Gastrocnemius medialis (tissue), 4 donors: ENCODE results near the gene KCNAB1.

Experiments used
- POLR2A ChIP-seq, 2 donors: fragments of 450-650 bp; IDR thresholded peaks; one replicate each; pipeline ENCODE4 v1.6.1; 2017; ENCODE audit warnings: antibody characterized with exemption in 2 of 2, mild to moderate bottlenecking in 2 of 2, moderate library complexity in 2 of 2
- TF ChIP-seq, protein P1 (sequence below), 5 experiments: fragments of 450-650 bp in 3 of 5; fragments of 200-600 bp in 2 of 5; sonication (generic) in 2 of 5; IDR thresholded peaks in 4 of 5; conservative IDR thresholded peaks in 1 of 5; 1 replicate in 4 of 5; 2 replicates in 1 of 5; pipeline ENCODE4 v1.5.1; 2016 to 2019; ENCODE audit warnings: antibody characterized with exemption in 5 of 5, mild to moderate bottlenecking in 3 of 5, moderate library complexity in 3 of 5

DNA sequence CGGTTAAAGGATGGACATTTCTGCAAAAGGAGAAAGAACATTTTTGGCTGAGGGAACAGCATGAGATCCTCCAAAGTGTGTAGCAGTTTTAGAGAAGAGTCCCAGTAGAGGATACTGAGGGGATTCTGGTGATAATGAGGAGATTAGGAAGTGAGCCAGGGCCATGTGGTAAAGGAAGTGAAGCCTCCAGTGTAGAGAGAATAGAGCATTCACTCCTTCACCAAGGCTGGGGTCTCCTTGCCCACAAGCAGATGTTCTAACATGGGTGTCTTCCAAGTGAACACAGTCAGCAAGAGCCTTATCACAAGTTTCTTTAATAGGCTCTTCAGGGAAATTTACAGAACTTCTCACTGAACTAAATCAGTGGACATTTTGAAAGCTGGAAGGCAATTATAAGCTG, 260.9 kb downstream of the KCNAB1 start:
- TF ChIP-seq, protein P1, sequence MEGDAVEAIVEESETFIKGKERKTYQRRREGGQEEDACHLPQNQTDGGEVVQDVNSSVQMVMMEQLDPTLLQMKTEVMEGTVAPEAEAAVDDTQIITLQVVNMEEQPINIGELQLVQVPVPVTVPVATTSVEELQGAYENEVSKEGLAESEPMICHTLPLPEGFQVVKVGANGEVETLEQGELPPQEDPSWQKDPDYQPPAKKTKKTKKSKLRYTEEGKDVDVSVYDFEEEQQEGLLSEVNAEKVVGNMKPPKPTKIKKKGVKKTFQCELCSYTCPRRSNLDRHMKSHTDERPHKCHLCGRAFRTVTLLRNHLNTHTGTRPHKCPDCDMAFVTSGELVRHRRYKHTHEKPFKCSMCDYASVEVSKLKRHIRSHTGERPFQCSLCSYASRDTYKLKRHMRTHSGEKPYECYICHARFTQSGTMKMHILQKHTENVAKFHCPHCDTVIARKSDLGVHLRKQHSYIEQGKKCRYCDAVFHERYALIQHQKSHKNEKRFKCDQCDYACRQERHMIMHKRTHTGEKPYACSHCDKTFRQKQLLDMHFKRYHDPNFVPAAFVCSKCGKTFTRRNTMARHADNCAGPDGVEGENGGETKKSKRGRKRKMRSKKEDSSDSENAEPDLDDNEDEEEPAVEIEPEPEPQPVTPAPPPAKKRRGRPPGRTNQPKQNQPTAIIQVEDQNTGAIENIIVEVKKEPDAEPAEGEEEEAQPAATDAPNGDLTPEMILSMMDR (IDR thresholded peaks at IDR 0.05 in 4 of 5, conservative IDR thresholded peaks at IDR 0.05 in 1 of 5) = no peak
- TF ChIP-seq POLR2A (IDR thresholded peaks at IDR 0.05) = no peak
